GM20431 (cell line): Measurements from ENCODE around the gene ST6GALNAC3.

ENCODE experiments used
- in situ Hi-C: fragments of 300-500 bp; cut with MseI, MboI; formaldehyde crosslinking; loops from one replicate; pipeline ENCODE4 v1.15.0; 2020; ENCODE audit warnings: low sequenced_read_pairs; ENCODE audit not compliant: unreplicated experiment

ST6GALNAC3 gene

GRCh38 chr1:76591963-76592362 is 517.4 kb downstream of the ST6GALNAC3 start:
- in situ Hi-C loops = no loop called here

GRCh38 chr1:76593141-76593540 is 518.6 kb downstream of the ST6GALNAC3 start:
- in situ Hi-C loops = no loop called here

- in situ Hi-C loops = no loop called here
Observed at GRCh38 chr1:76593618-76594017, 519.1 kb downstream of the ST6GALNAC3 start.

GRCh38 chr1:76595024-76595423 is 520.5 kb downstream of the ST6GALNAC3 start:
- in situ Hi-C loops = no loop called here

GRCh38 chr1:76601465-76601864 is 526.9 kb downstream of the ST6GALNAC3 start:
- in situ Hi-C loops = no loop called here

GRCh38 chr1:76607717-76608116 is 533.2 kb downstream of the ST6GALNAC3 start:
- in situ Hi-C loops = no loop called here

- in situ Hi-C loops = no loop called here
Observed at GRCh38 chr1:76611770-76612445, 537.4 kb downstream of the ST6GALNAC3 start.

GRCh38 chr1:76613886-76614285 is 539.3 kb downstream of the ST6GALNAC3 start:
- in situ Hi-C loops = no loop called here

- in situ Hi-C loops = no loop called here
Observed at GRCh38 chr1:76615253-76616035, 540.9 kb downstream of the ST6GALNAC3 start.

GRCh38 chr1:76620371-76620770 is 545.8 kb downstream of the ST6GALNAC3 start:
- in situ Hi-C loops = no loop called here

- in situ Hi-C loops = no loop called here
Observed at GRCh38 chr1:76622774-76623528, 548.4 kb downstream of the ST6GALNAC3 start.

- in situ Hi-C loops = no loop called here
Observed at GRCh38 chr1:76625886-76626678, 551.5 kb downstream of the ST6GALNAC3 start.

GRCh38 chr1:76627498-76627897 is 553.0 kb downstream of the ST6GALNAC3 start:
- in situ Hi-C loops = no loop called here

GRCh38 chr1:76627901-76628300 is 553.4 kb downstream of the ST6GALNAC3 start:
- in situ Hi-C loops = no loop called here

GRCh38 chr1:76632136-76632535 is 557.6 kb downstream of the ST6GALNAC3 start:
- in situ Hi-C loops = no loop called here

- in situ Hi-C loops = no loop called here
Observed at GRCh38 chr1:76635784-76636183, 561.2 kb downstream of the ST6GALNAC3 start.

GRCh38 chr1:76639181-76639580 is 564.6 kb downstream of the ST6GALNAC3 start:
- in situ Hi-C loops = no loop called here

- in situ Hi-C loops = no loop called here
Observed at GRCh38 chr1:76640092-76640491, 565.5 kb downstream of the ST6GALNAC3 start.

GRCh38 chr1:76640723-76641122 is 566.2 kb downstream of the ST6GALNAC3 start:
- in situ Hi-C loops = no loop called here

- in situ Hi-C loops = no loop called here
Observed at GRCh38 chr1:76644139-76644538, 569.6 kb downstream of the ST6GALNAC3 start.
